ENCODE results near the gene SEPTIN10.

Gene SEPTIN10

DNA sequence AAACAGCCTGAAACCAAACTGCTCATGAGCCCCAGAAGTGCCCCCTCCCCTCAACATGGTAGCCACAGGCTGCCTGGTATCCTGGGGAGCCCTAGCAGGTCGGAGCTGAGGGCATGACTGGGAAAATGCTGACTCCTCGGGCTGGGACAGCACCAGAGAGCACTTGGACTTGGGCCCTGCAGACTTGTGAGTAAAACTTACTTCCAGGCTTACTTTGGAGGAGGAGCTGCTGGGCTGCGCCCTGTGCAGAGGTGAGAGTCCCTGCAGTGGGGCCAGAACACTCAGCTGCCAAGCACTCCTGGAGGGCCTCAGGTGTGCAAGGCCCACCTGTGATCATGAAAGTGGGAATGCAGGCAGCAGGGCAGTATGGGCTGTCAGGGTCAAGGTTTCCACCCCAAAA is 119.4 kb downstream of the SEPTIN10 start:
- no peak for DNase-seq (ENCODE audit: low read depth)

DNA sequence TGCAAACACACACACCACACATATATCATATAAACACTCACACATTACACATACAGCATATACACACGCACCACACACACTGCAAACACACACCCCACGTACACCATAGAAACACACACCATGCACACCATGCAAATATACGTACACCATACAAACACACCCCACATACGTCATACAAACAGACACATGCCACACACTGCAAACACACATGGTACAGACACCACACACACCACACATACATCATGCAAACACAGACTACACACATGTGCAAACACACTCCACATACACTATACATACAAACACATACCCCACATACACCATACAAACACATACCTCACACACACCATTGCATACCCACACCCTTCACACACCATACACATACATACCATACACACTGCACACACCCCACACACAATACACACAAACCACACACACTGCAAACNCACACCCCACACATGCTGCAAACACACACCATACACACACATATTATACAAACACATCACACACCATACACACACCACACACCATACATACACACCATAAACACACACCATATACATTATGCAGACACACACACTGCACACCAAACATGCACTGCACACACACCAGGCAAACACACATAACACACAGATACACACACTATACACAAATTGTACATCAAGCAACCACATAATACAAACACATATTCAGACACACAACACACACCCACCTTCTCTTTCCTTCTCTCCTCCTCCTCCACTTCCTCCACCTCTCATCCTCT is 120.4 kb downstream of the SEPTIN10 start:
- no peak for DNase-seq (ENCODE audit: low read depth)

Measured in stromal cell of bone marrow (primary cell).